ENCODE results near the gene SPTBN2. TPM values are rescaled to one million over a fixed set of nuclear protein-coding genes. Genes with fewer than 3 reads are reported as not detected.

SPTBN2 gene
- total and polyA plus RNA-seq, 2 donors (not counting 3 experiments of a cell fraction or from before 2014, with no cell fraction given): 3.8 to 19.8 TPM

DNA sequence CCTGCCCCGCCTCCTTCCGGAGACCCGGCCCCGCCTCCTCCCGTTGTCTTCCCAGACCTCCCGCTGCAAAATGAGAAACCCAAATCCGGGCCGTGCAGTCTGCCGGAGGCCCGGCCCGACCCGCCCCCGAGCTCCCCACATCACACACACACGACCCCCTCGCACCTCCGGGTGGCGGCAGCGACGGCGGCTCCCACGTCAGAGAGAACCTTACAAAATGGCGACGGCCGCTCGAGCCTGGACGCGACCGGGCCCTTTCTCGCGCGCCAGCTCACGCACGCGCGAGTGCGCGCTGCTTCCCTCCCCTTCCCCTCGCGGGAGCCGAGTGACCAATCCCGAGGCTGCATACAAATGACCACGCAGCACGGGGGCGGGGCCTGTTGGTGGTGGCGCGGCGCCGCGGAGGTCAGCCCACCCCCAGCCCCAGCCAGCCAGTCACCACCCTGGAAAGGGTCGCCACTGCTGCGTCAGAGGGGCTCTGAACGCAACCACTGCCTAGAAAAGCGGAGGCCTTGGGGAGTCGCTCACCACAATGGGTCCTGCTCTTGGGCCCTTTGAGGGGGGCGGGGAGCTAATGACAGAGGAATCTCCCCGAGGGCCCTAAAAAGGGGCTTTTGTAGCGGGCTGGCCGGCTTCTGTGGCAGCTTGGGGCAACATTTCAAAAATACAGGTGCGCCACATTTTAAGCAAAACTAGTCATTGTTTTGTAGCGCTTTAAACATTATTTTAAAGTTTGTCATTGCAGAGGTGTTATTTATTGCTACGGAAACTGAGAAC, 51.2 kb downstream of the SPTBN2 start, which contains the start of gene RBM4B:
RBM4B (minus strand) TSS at position 289 of the 777 bp plus-strand sequence. CDS start 808 bp downstream, outside the sequence.
- DNase-seq (ENCODE audit: low read depth, low spot score) (peak; percentile 97), FAIRE-seq (no peak)
- Histone ChIP-seq H3K4me3 (replicated peaks in 1 of 3; ENCODE audit: insufficient read depth in 1 of 3, low read depth in 1 of 3, low read length in 3 of 3) (peak within 1 kb of the TSS; percentile 65 to 86 (median 76)), H3K27ac (ENCODE audit: insufficient read depth, low read depth, low read length) (peak within 1 kb of the TSS; percentile 87), H2AFZ (ENCODE audit: low read depth, low read length) (peak within 1 kb of the TSS; percentile 84), H3K4me2 (ENCODE audit: insufficient read depth, low read length) (peak within 1 kb of the TSS; percentile 95), H3K4me1 (ENCODE audit: control insufficient read depth, extremely low read depth, insufficient read depth, low read length) (peaks cover 17% of the 10 kb centered on the region), H3K9me3 (replicated peaks; ENCODE audit: control insufficient read depth, insufficient read depth, low read length) (no peaks in the 10 kb centered on the region), H3K9me1 (replicated peaks; ENCODE audit: control insufficient read depth, extremely low read depth, insufficient read depth, low read length) (no peaks in the 10 kb centered on the region), H4K20me1 (replicated peaks; ENCODE audit: control insufficient read depth, extremely low read depth, insufficient read depth, low read length) (no peaks in the 10 kb centered on the region), H3K79me2 (ENCODE audit: control insufficient read depth, insufficient read depth, low read length) (peaks cover 21% of the 10 kb centered on the region), H3K27me3 (ENCODE audit: control insufficient read depth in 2 of 2, insufficient read depth in 2 of 2, low read length in 2 of 2) (no peaks in the 10 kb centered on the region), H3K36me3 (ENCODE audit: control insufficient read depth in 2 of 2, extremely low read depth in 1 of 2, insufficient read depth in 2 of 2, low read length in 2 of 2) (peaks cover 2 to 3% of the 10 kb centered on the region in 2 experiments), H3K9ac (replicated peaks; ENCODE audit: extremely low read depth, insufficient read depth, low read length) (peak within 1 kb of the TSS; percentile 92)
- POLR2A ChIA-PET: interaction anchor here (0.6 to 2.4 kb wide), 12 partner anchors 29 to 239 kb away, joined by 3 to 27 read pairs (median 5); partner anchors contain the start of genes ACTN3, DPP3, MRPL11 and RBM14
- CTCF ChIA-PET: interaction anchor here (0.6 to 3.6 kb wide), 44 partner anchors 8 to 298 kb away, joined by 3 to 143 read pairs (median 6); partner anchors contain the start of genes ACTN3, BBS1, CCDC87 and CCS
- TF ChIP-seq POLR2AphosphoS5 (IDR thresholded peaks at IDR 0.05; ENCODE audit: insufficient read depth, low read depth, low read length) (peak; percentile 87), POLR2A (IDR thresholded peaks at IDR 0.05; ENCODE audit: low read depth, low read length) (peak; percentile 79), MAX (IDR thresholded peaks at IDR 0.05; ENCODE audit: insufficient read depth, insufficient read length) (peak; percentile 65)
- TF ChIP-seq, protein P1, sequence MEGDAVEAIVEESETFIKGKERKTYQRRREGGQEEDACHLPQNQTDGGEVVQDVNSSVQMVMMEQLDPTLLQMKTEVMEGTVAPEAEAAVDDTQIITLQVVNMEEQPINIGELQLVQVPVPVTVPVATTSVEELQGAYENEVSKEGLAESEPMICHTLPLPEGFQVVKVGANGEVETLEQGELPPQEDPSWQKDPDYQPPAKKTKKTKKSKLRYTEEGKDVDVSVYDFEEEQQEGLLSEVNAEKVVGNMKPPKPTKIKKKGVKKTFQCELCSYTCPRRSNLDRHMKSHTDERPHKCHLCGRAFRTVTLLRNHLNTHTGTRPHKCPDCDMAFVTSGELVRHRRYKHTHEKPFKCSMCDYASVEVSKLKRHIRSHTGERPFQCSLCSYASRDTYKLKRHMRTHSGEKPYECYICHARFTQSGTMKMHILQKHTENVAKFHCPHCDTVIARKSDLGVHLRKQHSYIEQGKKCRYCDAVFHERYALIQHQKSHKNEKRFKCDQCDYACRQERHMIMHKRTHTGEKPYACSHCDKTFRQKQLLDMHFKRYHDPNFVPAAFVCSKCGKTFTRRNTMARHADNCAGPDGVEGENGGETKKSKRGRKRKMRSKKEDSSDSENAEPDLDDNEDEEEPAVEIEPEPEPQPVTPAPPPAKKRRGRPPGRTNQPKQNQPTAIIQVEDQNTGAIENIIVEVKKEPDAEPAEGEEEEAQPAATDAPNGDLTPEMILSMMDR (IDR thresholded peaks at IDR 0.05; ENCODE audit: extremely low read depth in 1 of 2, insufficient read depth in 1 of 2, low read depth in 1 of 2, low read length in 2 of 2): no peak
- intact Hi-C loops (cut with micrococcal nuclease) (loop anchor here (1.0 to 5.0 kb wide), 8 partner anchors 39 to 269 kb away; partner anchors contain the start of genes CCDC87, CCS, DPP3 and RBM14), dilution Hi-C loops (cut with MboI; ENCODE audit: extremely low pct_ligation_motif_present, low sequenced_read_pairs) (no loop called here)
- no TSS peak for BruUV-seq (replicated peaks)

All from endothelial cell of umbilical vein (primary cell).